Thyroid gland (tissue), 4 donors: ENCODE results near the gene ZNF438.

ENCODE experiments used
- POLR2A ChIP-seq, 2 donors: fragments of 450-650 bp; IDR thresholded peaks; one replicate each; pipeline ENCODE4 v1.6.1; 2017; ENCODE audit warnings: antibody characterized with exemption in 2 of 2, mild to moderate bottlenecking in 2 of 2, moderate library complexity in 1 of 2
- TF ChIP-seq, protein P1 (sequence below), 6 experiments: fragments of 200-600 bp in 3 of 6; fragments of 450-650 bp in 3 of 6; sonication (generic) in 3 of 6; IDR thresholded peaks; one replicate each; pipeline ENCODE4 v1.5.1; 2016 to 2019; ENCODE audit warnings: antibody characterized with exemption in 6 of 6, mild to moderate bottlenecking in 2 of 6, inconsistent platforms in 1 of 6, moderate library complexity in 1 of 6

DNA sequence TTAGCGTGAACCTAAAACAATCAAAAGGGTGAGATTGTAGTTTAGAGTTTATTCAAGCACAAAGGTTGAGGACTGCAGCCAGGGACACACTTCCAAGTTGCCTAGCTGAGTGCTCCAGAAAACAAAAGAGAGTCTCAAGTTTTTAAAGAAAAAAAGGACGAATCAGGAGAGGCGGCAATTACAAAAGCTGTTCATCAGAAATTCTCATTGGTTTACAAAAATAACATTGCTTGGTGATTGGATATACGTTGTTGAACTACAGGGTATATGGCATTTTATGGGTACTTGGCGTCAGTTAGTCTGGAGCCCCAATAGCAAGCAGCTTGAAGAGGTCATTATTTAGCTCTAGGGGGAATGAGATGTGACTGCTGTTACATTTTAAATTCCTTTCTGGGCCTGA, 11.5 kb downstream of the ZNF438 start:
- TF ChIP-seq, protein P1, sequence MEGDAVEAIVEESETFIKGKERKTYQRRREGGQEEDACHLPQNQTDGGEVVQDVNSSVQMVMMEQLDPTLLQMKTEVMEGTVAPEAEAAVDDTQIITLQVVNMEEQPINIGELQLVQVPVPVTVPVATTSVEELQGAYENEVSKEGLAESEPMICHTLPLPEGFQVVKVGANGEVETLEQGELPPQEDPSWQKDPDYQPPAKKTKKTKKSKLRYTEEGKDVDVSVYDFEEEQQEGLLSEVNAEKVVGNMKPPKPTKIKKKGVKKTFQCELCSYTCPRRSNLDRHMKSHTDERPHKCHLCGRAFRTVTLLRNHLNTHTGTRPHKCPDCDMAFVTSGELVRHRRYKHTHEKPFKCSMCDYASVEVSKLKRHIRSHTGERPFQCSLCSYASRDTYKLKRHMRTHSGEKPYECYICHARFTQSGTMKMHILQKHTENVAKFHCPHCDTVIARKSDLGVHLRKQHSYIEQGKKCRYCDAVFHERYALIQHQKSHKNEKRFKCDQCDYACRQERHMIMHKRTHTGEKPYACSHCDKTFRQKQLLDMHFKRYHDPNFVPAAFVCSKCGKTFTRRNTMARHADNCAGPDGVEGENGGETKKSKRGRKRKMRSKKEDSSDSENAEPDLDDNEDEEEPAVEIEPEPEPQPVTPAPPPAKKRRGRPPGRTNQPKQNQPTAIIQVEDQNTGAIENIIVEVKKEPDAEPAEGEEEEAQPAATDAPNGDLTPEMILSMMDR (IDR thresholded peaks at IDR 0.05) = no peak
- peak in 1 of 2 donors; percentile 52 for TF ChIP-seq POLR2A (IDR thresholded peaks at IDR 0.05)
